IMR-90 (cell line): ENCODE measurements around the gene FRMD6. TPM values are rescaled to one million over a fixed set of nuclear protein-coding genes. Genes with fewer than 3 reads are reported as not detected.

Experiments
- ATAC-seq: fragments of 200-7000 bp; cut with Tn5 transposase; 2 replicates; pipeline ENCODE4 v1.9.1; 2020; ENCODE audit warnings: low read depth, mild to moderate bottlenecking, moderate library complexity
- BruUV-seq: library from RNA; stranded (reverse); fragments of 400-500 nt; replicated peaks from 2 replicates; lab custom pipeline; 2021; lab: Mats Ljungman, UMichigan
- CTCF ChIA-PET: fragments of 300-600 bp; formaldehyde crosslinking; extraction: SDS; loops from one replicate; lab custom pipeline; 2021; ENCODE audit warnings: antibody characterized with exemption; lab: Yijun Ruan, JAX
- POLR2A ChIA-PET: fragments of 300-600 bp; sonication (Branson Sonifier 250); formaldehyde crosslinking; loops from one replicate; lab custom pipeline; 2022; ENCODE audit warnings: antibody characterized with exemption; ENCODE audit not compliant: unreplicated experiment; lab: Charles Lee
- DNase-seq: peaks from one replicate; pipeline ENCODE4 v3.0.0; 2013
- H2AFZ ChIP-seq: replicated peaks from 2 replicates; pipeline ENCODE3; 2013; ENCODE audit warnings: low read length, mild to moderate bottlenecking; ENCODE audit not compliant: poor library complexity
- H2AK5ac ChIP-seq: 2 replicates; pipeline ENCODE4 v1.6.1; 2013; ENCODE audit warnings: low read depth, low read length, inconsistent platforms
- H2AK9ac ChIP-seq: replicated peaks from 2 replicates; pipeline ENCODE3; 2013; ENCODE audit warnings: mild to moderate bottlenecking, low read depth, low read length, moderate library complexity; ENCODE audit not compliant: poor library complexity
- H2BK120ac ChIP-seq: 2 replicates; pipeline ENCODE4 v1.6.1; 2013; ENCODE audit warnings: low read depth, low read length, inconsistent platforms
- H2BK15ac ChIP-seq: 3 replicates; pipeline ENCODE4 v1.6.1; 2013; ENCODE audit warnings: low read depth, low read length, inconsistent platforms
- H2BK20ac ChIP-seq: 2 replicates; pipeline ENCODE4 v1.6.1; 2013; ENCODE audit warnings: low read depth, mild to moderate bottlenecking, inconsistent platforms, low read length, moderate library complexity
- H2BK5ac ChIP-seq: 2 replicates; pipeline ENCODE4 v1.6.1; 2013; ENCODE audit warnings: mild to moderate bottlenecking, low read depth, low read length, inconsistent platforms; ENCODE audit not compliant: poor library complexity, severe bottlenecking
- H3K14ac ChIP-seq: replicated peaks from 2 replicates; pipeline ENCODE4 v1.6.1; 2013; ENCODE audit warnings: low read depth, low read length, inconsistent platforms
- H3K18ac ChIP-seq: 2 replicates; pipeline ENCODE4 v1.6.1; 2013; ENCODE audit warnings: low read depth, low read length, control low read depth
- H3K23ac ChIP-seq: 2 replicates; pipeline ENCODE4 v1.6.1; 2013; ENCODE audit warnings: low read depth, low read length, inconsistent platforms
- H3K27ac ChIP-seq: 2 replicates; pipeline ENCODE4 v1.5.1; 2013; ENCODE audit warnings: mild to moderate bottlenecking, control low read depth, low read length; ENCODE audit not compliant: insufficient read depth
- H3K27me3 ChIP-seq: 2 replicates; pipeline ENCODE4 v1.6.1; 2013; ENCODE audit warnings: low read length; ENCODE audit not compliant: control insufficient read depth, insufficient read depth
- H3K36me3 ChIP-seq: 2 replicates; pipeline ENCODE4 v1.6.1; 2013; ENCODE audit warnings: low read length, mixed read lengths; ENCODE audit not compliant: control insufficient read depth, insufficient read depth
- H3K4ac ChIP-seq: 2 replicates; pipeline ENCODE4 v1.6.1; 2013; ENCODE audit warnings: low read depth, low read length, inconsistent platforms
- H3K4me1 ChIP-seq: 2 replicates; pipeline ENCODE4 v1.6.1; 2013; ENCODE audit warnings: low read length, mixed read lengths; ENCODE audit not compliant: control insufficient read depth, insufficient read depth
- H3K4me2 ChIP-seq: 2 replicates; pipeline ENCODE4 v1.6.1; 2013; ENCODE audit warnings: low read depth, mild to moderate bottlenecking, control low read depth, low read length, moderate library complexity
- H3K4me3 ChIP-seq: 2 replicates; pipeline ENCODE4 v1.5.1; 2013; ENCODE audit warnings: low read depth, mild to moderate bottlenecking, control low read depth, low read length, moderate library complexity; ENCODE audit not compliant: insufficient read depth
- H3K56ac ChIP-seq: 2 replicates; pipeline ENCODE4 v1.6.1; 2013; ENCODE audit warnings: low read length, inconsistent platforms; ENCODE audit not compliant: insufficient read depth; ENCODE audit errors: extremely low read depth
- H3K79me1 ChIP-seq, 2 experiments: 2 replicates each; pipeline ENCODE4 v1.6.1; 2013; ENCODE audit warnings: low read length in 2 of 2, inconsistent platforms in 1 of 2, low read depth in 1 of 2
- H3K9ac ChIP-seq: 2 replicates; pipeline ENCODE4 v1.6.1; 2013; ENCODE audit warnings: low read depth, low read length, control low read depth
- H3K9me1 ChIP-seq: 2 replicates; pipeline ENCODE4 v1.6.1; 2013; ENCODE audit warnings: low read length, inconsistent platforms; ENCODE audit not compliant: insufficient read depth
- H3K9me3 ChIP-seq: 2 replicates; pipeline ENCODE4 v1.6.1; 2013; ENCODE audit warnings: low read length; ENCODE audit not compliant: control insufficient read depth, insufficient read depth
- H4K20me1 ChIP-seq: 2 replicates; pipeline ENCODE4 v1.6.1; 2013; ENCODE audit warnings: low read length, inconsistent platforms; ENCODE audit not compliant: insufficient read depth
- H4K5ac ChIP-seq: 2 replicates; pipeline ENCODE4 v1.6.1; 2013; ENCODE audit warnings: mild to moderate bottlenecking, low read depth, low read length, control low read depth
- H4K8ac ChIP-seq, 2 experiments: 2 replicates each; pipeline ENCODE4 v1.6.1; 2013; ENCODE audit warnings: low read depth in 2 of 2, low read length in 2 of 2, control low read depth in 1 of 2, inconsistent platforms in 1 of 2
- H4K91ac ChIP-seq: 2 replicates; pipeline ENCODE4 v1.6.1; 2013; ENCODE audit warnings: low read depth, low read length, inconsistent platforms; ENCODE audit not compliant: insufficient read depth
- RAD21 ChIP-seq: IDR thresholded peaks from 2 replicates; pipeline ENCODE4 v1.6.1; 2012; ENCODE audit warnings: low read length, improper control_type of control experiment
- RCOR1 ChIP-seq: IDR thresholded peaks from 2 replicates; pipeline ENCODE4 v1.6.1; 2012; ENCODE audit warnings: mild to moderate bottlenecking, low read length, improper control_type of control experiment; ENCODE audit not compliant: insufficient replicate concordance
- dilution Hi-C: fragments of 300-500 bp; cut with HindIII; formaldehyde crosslinking; loops from one replicate; pipeline ENCODE4 v1.14.3; 2018; ENCODE audit warnings: low sequenced_read_pairs; ENCODE audit not compliant: unreplicated experiment
- in situ Hi-C: fragments of 300-500 bp; cut with MboI; formaldehyde crosslinking; loops from 3 replicates; pipeline ENCODE4 v1.14.3; 2019; ENCODE audit warnings: low sequenced_read_pairs, inconsistent platforms, mixed read lengths
- intact Hi-C: fragments of 100-400 bp; cut with micrococcal nuclease; formaldehyde crosslinking; loops from 2 replicates; pipeline ENCODE4 v1.10.0; 2022
- polyA plus RNA-seq, 3 experiments: library from polyadenylated mRNA; depleted of rRNA; stranded (reverse); fragments of >200 nt; gene quantifications; 2 replicates each; pipeline ENCODE4 v1.2.3, GENCODE V29; 2012; ENCODE audit warnings: low replicate concordance in 1 of 3
- total RNA-seq: library from RNA; depleted of rRNA; stranded (reverse); fragments of >200 nt; gene quantifications from 2 replicates; pipeline ENCODE4 v1.2.3, GENCODE V29; 2012
- TF ChIP-seq, protein P1 (sequence below): fragments of 150-350 bp; IDR thresholded peaks from 2 replicates; pipeline ENCODE4 v1.6.1; 2016; ENCODE audit warnings: low read depth, mild to moderate bottlenecking, low read length, moderate library complexity, borderline replicate concordance
- TF ChIP-seq, protein P2 (sequence below): fragments of 150-350 bp; IDR thresholded peaks from 2 replicates; pipeline ENCODE4 v1.6.1; 2017; ENCODE audit warnings: mild to moderate bottlenecking, antibody characterized with exemption, low read length, low read depth

Gene FRMD6
- total and polyA plus RNA-seq, 2 of the 4 experiments (the other 2 are of a cell fraction): 243 to 682 TPM

DNA sequence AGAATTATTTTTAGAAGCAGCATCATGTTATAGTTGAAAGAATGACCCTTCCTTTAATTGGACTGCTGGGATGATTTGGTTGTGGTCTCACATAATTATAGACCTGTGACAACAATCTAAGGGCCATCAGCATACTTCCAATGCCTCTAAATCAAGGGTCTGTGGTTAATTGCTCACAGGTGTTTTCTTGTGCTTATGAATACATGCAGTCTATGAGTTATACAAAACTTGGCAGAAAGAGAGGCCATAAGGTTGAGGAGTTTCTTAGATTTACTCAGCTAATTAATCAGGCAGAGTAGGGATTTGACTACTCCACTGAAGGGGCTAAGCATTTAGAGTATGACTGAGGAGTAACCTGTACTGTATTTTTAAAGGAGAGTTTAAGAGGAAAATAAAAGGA lies 37.0 kb upstream of the FRMD6 start:
- Histone ChIP-seq H3K14ac (no peak overlapping the region), H2BK120ac (no peak overlapping the region), H3K23ac (no peak overlapping the region), H3K36me3 (no peaks in the 10 kb centered on the region), H3K27ac (no peak overlapping the region), H2BK20ac (no peak overlapping the region), H3K18ac (peak overlapping the region; percentile 38; the same call in 1 of the 2 replicates), H2BK15ac (no peak overlapping the region), H3K9me1 (peaks cover 13% of the 10 kb centered on the region), H3K4me2 (peak overlapping the region; percentile 4; the same call in 1 of the 2 replicates), H3K9me3 (no peaks in the 10 kb centered on the region), H3K4me1 (peaks cover 23% of the 10 kb centered on the region), H4K8ac (no peak overlapping the region), H3K9ac (no peak overlapping the region), H3K4me3 (no peak overlapping the region), H2BK5ac (no peak overlapping the region), H2AK9ac (no peak overlapping the region), H4K5ac (peak overlapping the region; percentile 5; the same call in 1 of the 2 replicates), H2AFZ (no peak overlapping the region), H3K79me1 (peaks cover 5 to 12% of the 10 kb centered on the region in 2 experiments), H3K56ac (no peak overlapping the region), H4K91ac (no peak overlapping the region), H2AK5ac (no peak overlapping the region), H3K4ac (no peak overlapping the region), H4K20me1 (no peaks in the 10 kb centered on the region), H3K27me3 (no peaks in the 10 kb centered on the region)
- intact Hi-C loops (no loop called here), dilution Hi-C loops (no loop called here), in situ Hi-C loops (no loop called here)
- TF ChIP-seq, protein P1, sequence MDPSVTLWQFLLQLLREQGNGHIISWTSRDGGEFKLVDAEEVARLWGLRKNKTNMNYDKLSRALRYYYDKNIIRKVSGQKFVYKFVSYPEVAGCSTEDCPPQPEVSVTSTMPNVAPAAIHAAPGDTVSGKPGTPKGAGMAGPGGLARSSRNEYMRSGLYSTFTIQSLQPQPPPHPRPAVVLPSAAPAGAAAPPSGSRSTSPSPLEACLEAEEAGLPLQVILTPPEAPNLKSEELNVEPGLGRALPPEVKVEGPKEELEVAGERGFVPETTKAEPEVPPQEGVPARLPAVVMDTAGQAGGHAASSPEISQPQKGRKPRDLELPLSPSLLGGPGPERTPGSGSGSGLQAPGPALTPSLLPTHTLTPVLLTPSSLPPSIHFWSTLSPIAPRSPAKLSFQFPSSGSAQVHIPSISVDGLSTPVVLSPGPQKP: no peak
- TF ChIP-seq, protein P2, sequence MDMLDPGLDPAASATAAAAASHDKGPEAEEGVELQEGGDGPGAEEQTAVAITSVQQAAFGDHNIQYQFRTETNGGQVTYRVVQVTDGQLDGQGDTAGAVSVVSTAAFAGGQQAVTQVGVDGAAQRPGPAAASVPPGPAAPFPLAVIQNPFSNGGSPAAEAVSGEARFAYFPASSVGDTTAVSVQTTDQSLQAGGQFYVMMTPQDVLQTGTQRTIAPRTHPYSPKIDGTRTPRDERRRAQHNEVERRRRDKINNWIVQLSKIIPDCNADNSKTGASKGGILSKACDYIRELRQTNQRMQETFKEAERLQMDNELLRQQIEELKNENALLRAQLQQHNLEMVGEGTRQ: no peak
- TF ChIP-seq RCOR1 (no peak), RAD21 (no peak)
- ChIA-PET CTCF (no interaction called here), POLR2A (interaction anchor here (0.6 kb wide), 1 partner anchor 48 kb away, joined by 4 read pairs; no protein-coding TSS in a partner anchor)
- ATAC-seq: no peak
- no TSS peak for BruUV-seq
- peak; percentile 55 for DNase-seq
